Measurements from ENCODE around the gene SLC12A7. TPM values are rescaled to one million over a fixed set of nuclear protein-coding genes. Genes with fewer than 3 reads are reported as not detected.

SLC12A7 gene
- total RNA-seq (2022) (6.3 and 8.1 TPM in 2 replicates), Bru-seq, nascent RNA (percentile 31 among the genes with signal in this experiment), BruChase-seq, experiment 1, labeled RNA remaining after a 6-hour chase (percentile 44 among the genes with signal in this experiment), BruChase-seq, experiment 2, labeled RNA remaining after a 2-hour chase (percentile 32 among the genes with signal in this experiment)
- long read RNA-seq, full-length matches to known transcripts = 5 of 11 reads
- long read RNA-seq, partial matches to known transcripts = 3 of 11 reads
- long read RNA-seq, other reads (novel, unspliced or antisense) = 3 of 11 reads

DNA sequence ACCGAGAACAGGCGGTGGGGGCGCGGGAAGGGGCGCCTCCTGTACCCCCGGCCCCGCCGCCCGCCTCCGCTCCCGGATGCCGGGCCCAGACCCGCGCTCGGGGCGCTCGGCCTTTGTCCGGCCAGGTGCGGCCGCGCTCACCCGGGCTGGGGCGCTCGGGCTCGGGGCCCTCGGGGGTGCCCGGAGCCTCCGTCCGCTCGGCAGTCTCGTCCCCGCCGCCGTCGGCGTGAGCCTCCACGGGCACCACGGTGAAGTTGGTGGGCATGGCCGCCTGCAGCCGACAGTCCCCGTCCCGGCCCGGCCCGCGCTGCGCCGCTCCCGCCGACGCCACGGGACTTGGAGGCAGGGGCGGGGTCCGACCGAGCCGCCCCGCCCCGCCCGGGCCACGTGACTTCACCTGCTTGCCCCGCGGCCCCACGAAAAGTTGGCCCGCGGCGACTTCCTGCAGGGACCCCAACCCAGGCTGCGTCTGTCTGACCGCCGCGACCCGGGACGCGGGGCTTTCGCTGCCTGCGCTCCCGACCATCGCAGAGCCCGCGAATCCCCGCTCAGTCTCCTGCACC is at the start of gene SLC12A7:
Gene SLC12A7, minus strand, starts transcription at position 337 of the 563 bp plus-strand sequence. Its CDS starts 72 bp downstream, at position 265.
- no TSS peak for BruUV-seq (replicated peaks)
- peaks cover 6% of the 10 kb centered on the region for H3K4me1 Mint-ChIP-seq (ENCODE audit: insufficient read depth, unreplicated experiment)
- intact Hi-C loops (cut with micrococcal nuclease) = no loop called here
- no peak for DNase-seq (ENCODE audit: unreplicated experiment)
- no peaks in the 10 kb centered on the region for H3K9me3 Mint-ChIP-seq (ENCODE audit: unreplicated experiment)
- H3K4me3 Mint-ChIP-seq (ENCODE audit: unreplicated experiment) = peak within 1 kb of the TSS; percentile 70
- H3K27me3 Mint-ChIP-seq (ENCODE audit: insufficient read depth, unreplicated experiment) = no peaks in the 10 kb centered on the region
- peak within 1 kb of the TSS; percentile 75 for H3K27ac Mint-ChIP-seq (ENCODE audit: low read depth, unreplicated experiment)
- TF ChIP-seq, protein P1, sequence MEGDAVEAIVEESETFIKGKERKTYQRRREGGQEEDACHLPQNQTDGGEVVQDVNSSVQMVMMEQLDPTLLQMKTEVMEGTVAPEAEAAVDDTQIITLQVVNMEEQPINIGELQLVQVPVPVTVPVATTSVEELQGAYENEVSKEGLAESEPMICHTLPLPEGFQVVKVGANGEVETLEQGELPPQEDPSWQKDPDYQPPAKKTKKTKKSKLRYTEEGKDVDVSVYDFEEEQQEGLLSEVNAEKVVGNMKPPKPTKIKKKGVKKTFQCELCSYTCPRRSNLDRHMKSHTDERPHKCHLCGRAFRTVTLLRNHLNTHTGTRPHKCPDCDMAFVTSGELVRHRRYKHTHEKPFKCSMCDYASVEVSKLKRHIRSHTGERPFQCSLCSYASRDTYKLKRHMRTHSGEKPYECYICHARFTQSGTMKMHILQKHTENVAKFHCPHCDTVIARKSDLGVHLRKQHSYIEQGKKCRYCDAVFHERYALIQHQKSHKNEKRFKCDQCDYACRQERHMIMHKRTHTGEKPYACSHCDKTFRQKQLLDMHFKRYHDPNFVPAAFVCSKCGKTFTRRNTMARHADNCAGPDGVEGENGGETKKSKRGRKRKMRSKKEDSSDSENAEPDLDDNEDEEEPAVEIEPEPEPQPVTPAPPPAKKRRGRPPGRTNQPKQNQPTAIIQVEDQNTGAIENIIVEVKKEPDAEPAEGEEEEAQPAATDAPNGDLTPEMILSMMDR (IDR thresholded peaks at IDR 0.05; ENCODE audit: unreplicated experiment) = no peak
- ChIA-PET CTCF (interaction anchor here (0.7 kb wide), 1 partner anchor 106 kb away, joined by 3 read pairs; no protein-coding TSS in a partner anchor), POLR2A (no interaction called here)
- H3K36me3 Mint-ChIP-seq (ENCODE audit: insufficient read depth, unreplicated experiment) = no peaks in the 10 kb centered on the region

DNA sequence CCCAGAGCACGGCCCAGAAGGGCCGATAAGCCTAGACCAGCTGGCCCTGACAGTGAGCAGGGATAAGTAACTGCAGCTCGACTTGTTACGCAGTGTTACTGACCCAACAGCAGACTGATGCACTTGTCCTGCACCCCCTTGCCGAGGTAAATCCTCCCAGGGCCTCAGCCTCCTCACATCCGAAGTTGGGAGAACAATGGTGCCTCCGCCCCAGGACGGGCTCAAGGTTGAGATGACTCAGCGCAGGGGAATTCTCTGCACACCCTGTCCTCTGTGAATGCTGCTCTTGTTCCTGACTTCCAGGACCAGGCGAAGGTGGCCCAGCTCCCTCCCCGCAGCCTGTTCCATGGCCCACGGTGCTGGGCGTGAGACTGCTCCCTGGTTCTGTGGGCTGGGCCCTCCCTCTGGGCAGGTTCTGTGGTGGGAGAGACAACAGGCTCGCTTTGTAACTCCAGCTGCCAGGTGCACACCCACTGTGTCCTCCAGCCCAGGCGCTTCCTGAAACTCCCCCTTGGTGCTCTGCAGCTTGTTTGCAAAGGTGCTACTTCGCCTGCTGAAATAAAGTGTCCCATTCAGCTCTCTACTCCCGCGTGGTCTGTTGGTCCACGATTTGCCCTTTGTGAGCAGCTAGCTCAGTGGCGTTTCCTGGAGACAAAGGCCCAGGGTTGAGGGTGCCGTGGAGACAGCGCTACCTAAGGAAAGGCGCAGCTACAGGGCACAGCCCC is 49.4 kb upstream of the SLC12A7 start:
- no peak overlapping the region for H3K27ac Mint-ChIP-seq (ENCODE audit: low read depth, unreplicated experiment)
- BruUV-seq (replicated peaks) = no TSS peak

DNA sequence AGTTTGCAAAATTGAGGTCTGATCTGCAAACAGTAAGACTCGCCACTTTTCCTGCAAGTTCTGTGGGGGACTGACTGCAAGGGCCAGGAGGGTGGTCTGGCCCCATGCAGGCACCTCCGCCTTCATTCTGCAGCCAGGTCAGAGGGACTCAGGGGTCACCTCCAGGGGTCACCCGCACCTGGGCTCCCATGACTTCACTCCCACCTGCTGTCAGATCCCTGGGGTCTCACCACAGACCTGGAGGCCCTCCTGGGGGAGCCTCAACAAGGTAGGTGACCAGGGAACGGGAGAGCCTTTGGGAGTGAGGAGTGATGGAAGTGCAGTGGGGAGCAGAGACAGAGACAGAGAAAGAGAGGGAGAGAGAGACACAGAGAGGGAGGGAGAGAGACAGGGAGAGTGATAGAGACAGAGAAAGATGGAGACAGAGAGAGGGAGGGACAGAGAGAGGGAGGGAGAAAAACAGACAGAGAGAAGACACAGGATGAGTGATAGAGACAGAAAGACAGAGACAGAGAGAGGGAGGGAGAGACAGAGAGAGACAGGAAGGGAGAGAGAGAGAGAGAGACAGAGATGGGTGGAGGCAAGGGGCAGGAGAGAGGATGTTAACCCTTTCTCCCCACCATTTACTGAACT is 48.0 kb upstream of the SLC12A7 start:
- intact Hi-C loops (cut with micrococcal nuclease) = loop anchor here (10.0 kb wide), 1 partner anchor 185 kb away; the partner anchor contains the start of gene CLPTM1L

More for the DNA sequence above, 49.4 kb upstream of the SLC12A7 start:
- DNase-seq (ENCODE audit: unreplicated experiment) = peak; percentile 87
- Mint-ChIP-seq H3K27me3 (ENCODE audit: insufficient read depth, unreplicated experiment) (peaks cover 13% of the 10 kb centered on the region), H3K9me3 (ENCODE audit: unreplicated experiment) (peaks cover 18% of the 10 kb centered on the region), H3K4me3 (ENCODE audit: unreplicated experiment) (peak overlapping the region; percentile 33), H3K4me1 (ENCODE audit: insufficient read depth, unreplicated experiment) (peaks cover 22% of the 10 kb centered on the region), H3K36me3 (ENCODE audit: insufficient read depth, unreplicated experiment) (no peaks in the 10 kb centered on the region)
- POLR2A ChIA-PET = interaction anchor here (0.6 to 1.4 kb wide), 4 partner anchors 12 to 269 kb away, joined by 3 to 7 read pairs (median 4); partner anchors contain the start of genes BRD9 and TRIP13
- CTCF ChIA-PET = interaction anchor here (0.7 to 2.0 kb wide), 12 partner anchors 13 to 483 kb away, joined by 3 to 8 read pairs (median 3); no protein-coding TSS in a partner anchor
- TF ChIP-seq, protein P1 (IDR thresholded peaks at IDR 0.05; ENCODE audit: unreplicated experiment) = no peak
- intact Hi-C loops (cut with micrococcal nuclease) = loop anchor here (10.0 kb wide), 1 partner anchor 184 kb away; the partner anchor contains the start of gene CLPTM1L

More for the DNA sequence above, 48.0 kb upstream of the SLC12A7 start:
- peaks cover 13% of the 10 kb centered on the region for H3K27me3 Mint-ChIP-seq (ENCODE audit: insufficient read depth, unreplicated experiment)
- BruUV-seq (replicated peaks) = no TSS peak
- ChIA-PET CTCF (interaction anchor here (0.7 kb wide), 1 partner anchor 21 kb away, joined by 3 read pairs; no protein-coding TSS in a partner anchor), POLR2A (interaction anchor here (0.6 kb wide), 1 partner anchor 22 kb away, joined by 3 read pairs; no protein-coding TSS in a partner anchor)
- H3K9me3 Mint-ChIP-seq (ENCODE audit: unreplicated experiment) = peaks cover 18% of the 10 kb centered on the region
- H3K4me1 Mint-ChIP-seq (ENCODE audit: insufficient read depth, unreplicated experiment) = peaks cover 22% of the 10 kb centered on the region
- H3K27ac Mint-ChIP-seq (ENCODE audit: low read depth, unreplicated experiment) = no peak overlapping the region
- TF ChIP-seq, protein P1 (IDR thresholded peaks at IDR 0.05; ENCODE audit: unreplicated experiment) = no peak
- DNase-seq (ENCODE audit: unreplicated experiment) = no peak
- H3K4me3 Mint-ChIP-seq (ENCODE audit: unreplicated experiment) = no peak overlapping the region
- no peaks in the 10 kb centered on the region for H3K36me3 Mint-ChIP-seq (ENCODE audit: insufficient read depth, unreplicated experiment)

Data from MCF 10A (cell line).